ENCODE data around the gene NPHS1.
"Not testable (repeated sequence)": the region's sequence is repeated elsewhere in the genome, so short reads cannot be mapped to it uniquely, and the experiment has no call there.

The NPHS1 gene, protein sequence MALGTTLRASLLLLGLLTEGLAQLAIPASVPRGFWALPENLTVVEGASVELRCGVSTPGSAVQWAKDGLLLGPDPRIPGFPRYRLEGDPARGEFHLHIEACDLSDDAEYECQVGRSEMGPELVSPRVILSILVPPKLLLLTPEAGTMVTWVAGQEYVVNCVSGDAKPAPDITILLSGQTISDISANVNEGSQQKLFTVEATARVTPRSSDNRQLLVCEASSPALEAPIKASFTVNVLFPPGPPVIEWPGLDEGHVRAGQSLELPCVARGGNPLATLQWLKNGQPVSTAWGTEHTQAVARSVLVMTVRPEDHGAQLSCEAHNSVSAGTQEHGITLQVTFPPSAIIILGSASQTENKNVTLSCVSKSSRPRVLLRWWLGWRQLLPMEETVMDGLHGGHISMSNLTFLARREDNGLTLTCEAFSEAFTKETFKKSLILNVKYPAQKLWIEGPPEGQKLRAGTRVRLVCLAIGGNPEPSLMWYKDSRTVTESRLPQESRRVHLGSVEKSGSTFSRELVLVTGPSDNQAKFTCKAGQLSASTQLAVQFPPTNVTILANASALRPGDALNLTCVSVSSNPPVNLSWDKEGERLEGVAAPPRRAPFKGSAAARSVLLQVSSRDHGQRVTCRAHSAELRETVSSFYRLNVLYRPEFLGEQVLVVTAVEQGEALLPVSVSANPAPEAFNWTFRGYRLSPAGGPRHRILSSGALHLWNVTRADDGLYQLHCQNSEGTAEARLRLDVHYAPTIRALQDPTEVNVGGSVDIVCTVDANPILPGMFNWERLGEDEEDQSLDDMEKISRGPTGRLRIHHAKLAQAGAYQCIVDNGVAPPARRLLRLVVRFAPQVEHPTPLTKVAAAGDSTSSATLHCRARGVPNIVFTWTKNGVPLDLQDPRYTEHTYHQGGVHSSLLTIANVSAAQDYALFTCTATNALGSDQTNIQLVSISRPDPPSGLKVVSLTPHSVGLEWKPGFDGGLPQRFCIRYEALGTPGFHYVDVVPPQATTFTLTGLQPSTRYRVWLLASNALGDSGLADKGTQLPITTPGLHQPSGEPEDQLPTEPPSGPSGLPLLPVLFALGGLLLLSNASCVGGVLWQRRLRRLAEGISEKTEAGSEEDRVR (N-terminal part only)

DNA sequence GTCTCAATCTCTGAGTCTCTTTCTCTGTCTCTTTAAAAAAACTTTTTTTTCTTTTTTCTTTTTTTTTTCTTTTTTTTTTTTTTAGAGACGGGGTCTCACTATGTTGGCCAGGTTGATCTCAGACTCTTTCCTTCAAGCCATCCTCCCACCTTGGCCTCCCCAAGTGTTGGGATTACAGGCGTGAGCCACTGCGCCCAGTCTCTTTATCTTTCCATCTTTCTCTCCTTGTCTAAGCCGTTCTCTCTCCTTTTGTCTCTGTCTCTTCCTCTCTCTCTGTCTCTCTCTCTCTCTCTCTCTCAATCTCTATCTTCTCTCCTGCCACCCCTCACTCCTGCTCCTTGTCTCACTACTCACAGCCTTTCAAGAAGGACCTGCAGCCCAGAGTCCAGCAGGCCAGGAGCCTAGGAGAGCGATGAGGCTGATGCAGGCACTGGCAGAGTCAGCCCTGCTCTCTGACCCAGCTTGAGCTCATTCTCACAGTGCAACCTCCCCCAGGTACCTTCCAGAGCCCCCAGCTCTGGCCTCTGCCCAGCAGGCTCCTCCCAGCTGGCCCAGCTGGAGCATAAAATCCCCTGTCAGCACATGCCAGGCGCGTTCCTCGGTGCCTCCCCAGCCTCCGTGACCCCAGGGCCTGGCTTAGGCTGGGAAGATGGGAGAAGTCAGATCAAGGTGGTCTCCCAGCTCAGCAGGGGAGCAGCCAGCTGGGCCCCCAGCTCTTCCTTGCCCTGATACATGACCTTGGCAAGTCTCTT, at the start of gene NPHS1:
NPHS1 (minus strand) TSS at position 476 of the 752 bp plus-strand sequence. CDS start 667 bp downstream, outside the sequence.
- no peak for DNase-seq

DNA sequence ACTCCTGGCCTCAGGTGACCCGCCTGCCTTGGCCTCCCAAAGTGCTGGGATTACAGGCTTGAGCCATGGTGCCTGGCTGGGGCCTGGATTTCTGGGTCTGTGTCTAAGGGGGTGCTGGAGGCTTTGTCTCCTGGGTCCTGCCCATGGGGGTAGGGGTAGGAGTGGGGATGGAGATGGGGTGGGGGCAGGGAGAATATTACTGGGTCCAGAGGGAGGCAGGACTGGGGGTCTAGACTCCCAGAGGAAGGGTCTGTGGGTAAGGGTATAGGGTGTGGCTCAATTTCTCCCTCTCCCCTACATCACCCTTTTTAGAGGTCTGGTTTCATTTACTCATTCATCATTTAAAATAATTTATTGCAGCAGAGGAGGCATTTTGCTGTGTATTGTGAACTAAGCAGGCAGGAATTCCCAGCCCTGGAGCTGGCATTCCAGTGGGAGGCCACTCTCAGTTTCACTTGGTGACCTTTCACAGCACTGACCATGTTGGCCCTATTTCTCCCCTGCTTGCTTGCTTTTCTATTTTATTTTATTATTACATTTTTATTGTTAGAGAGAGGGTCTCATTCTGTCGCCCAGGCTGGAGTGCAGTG, 48.8 kb upstream of the NPHS1 start:
- no peak for DNase-seq

DNA sequence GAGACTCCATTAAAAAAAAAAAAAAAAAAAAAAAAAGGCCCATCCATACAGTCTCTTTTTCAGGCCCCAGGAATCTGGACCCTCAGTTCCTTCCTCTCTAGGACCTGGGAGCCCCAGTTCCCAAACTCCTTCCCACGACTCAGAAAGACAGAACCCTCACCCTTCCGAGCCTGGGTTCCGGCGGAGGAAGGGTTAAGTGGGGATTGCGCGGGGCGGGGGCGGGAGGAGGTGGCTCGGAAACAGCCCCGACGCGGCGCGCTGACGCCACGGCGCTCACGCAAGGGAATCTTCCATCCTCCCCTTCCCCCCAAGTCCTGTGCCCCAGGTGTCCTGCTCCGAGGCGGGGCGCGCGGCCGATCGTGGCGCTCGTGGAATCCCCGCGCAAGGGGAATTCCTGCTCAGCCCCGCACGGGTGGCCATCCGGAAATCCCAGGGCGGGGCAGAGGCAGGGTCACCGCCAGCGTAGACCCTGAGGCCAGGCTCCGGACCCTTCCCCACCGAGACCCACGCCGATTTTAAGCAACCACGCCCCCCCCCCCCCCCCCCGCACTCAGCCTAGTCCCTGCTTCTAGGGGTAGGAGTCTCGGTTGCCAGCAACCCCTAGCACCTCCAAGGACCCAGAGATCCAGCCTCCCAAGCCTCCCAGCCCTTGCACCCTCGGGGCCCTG, 47.4 kb upstream of the NPHS1 start:
- DNase-seq = peak; percentile 46 to 48

DNA sequence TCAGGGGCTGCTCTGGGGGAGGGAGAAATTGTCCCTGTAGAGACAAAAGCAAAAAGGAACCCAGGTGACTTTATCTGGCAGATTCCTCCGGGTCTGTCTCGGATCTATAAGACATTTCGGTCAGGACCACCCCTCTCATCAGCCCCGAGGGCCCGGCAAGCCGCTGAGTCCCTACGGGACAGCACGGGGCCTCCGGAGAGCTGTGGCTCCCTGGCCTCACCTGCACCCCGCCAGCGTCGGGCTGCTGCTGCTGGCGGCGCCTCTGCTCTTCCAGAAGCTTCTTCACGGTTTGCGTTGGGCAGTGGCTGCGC, 46.1 kb upstream of the NPHS1 start:
- no peak for DNase-seq

DNA sequence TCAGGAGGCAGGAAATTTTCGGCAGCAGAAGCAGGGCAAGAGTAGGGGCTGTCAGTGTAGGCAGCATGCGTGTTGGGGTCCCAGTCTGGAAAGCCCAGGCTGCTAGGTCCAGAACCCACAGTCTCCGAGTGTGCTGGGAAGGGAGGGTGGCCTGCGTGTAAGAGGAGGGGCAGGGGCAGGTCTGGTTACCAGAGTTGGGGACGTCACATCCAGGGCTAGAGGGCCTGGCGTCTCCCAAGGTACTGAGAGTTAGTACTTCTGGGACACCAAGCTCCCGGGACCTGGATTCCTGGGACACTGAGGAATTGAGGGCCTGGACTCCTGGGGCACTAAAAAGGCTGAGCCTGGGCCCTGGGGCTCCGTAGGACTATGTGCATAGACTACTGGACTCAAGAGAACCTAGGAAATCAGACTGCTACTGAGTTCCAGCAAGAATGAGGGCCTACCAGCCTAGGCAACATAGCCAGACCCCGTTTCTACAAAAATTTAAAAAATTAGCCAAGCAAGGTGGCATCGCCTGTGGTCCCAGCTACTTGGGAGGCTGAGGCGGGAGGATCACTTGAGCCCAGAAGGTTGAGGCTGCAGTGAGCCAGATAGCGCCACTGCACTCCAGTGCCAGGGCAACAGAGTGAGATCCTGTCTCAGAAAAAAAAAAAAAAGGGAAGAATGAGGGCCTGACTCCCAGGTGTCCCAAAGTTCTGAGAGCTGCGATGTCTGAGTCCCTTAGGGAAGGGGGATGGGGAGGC, 45.6 kb upstream of the NPHS1 start:
- DNase-seq = no peak

DNA sequence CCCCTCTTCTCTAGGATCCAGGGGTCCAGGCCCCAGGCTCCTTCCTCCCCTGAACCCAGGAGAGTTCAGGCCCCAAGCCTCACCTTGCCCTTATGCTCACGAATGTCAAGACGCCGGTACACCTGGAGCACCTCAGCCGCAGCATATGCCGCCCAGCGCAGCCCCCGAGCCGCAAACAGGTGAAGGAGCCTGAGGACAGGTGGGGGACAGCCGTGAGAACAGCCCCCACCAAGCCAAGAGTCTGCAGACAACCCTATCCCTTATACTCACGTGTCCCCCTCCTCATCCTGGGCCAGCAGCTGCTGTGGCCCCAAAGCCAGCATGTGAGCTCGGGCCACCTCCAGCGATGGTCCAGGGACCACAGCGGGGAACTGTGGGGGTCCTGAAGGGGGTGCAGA, 44.3 kb upstream of the NPHS1 start:
- no peak for DNase-seq

DNA sequence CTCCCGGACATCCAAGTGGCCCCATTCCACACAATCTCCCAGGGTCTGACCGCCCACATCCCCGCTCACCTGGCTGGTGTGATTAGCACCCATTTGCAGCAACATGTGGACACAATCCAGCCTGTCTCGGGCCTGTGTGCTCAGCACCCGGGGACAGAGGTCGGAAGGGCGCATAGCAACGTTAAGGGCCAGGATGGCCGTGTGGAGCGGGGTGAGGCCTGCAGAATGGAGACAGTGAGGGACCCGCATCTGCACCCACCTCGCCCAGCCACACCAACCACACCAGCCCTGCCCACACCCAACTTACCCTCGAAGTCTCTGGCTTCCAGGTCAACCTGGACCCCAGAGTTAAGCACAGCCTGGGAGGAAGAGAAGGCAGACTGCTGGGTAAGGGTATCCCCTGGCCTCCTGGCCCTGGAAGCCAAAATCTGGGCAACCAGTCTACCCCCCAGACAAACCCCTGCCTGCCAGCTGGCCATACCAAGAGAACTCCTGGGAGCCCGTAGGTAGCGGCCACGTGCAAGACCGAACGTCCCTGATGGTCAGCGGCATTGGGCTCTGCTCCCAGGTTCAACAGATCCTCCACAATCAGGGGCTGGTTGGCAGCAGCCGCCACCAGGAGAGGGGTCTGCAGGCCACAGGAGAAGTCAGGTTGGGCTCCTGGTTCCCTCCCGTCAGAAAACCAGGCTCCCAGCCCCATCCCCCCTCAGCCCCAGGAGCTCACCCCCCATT, 43.8 kb upstream of the NPHS1 start:
- DNase-seq = no peak

DNA sequence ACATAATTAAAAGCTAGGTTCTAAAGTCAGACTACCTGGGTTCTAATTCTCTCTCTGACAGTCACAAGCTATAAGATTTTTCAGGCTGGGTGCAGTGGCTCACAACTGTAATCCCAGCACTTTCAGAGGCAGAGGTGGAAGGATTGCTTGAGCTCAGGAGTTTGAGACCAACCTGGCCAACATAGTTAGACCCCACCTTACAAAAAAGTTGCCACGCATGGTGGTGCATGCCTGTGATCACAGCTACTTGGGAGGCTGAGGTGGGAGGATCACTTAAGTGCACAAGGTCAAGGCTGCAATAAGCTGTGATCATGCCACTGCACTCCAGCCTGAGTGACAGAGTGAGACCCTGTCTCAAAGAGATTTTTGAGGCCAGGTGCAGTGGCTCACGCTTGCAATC, 42.0 kb upstream of the NPHS1 start:
- DNase-seq = no peak

DNA sequence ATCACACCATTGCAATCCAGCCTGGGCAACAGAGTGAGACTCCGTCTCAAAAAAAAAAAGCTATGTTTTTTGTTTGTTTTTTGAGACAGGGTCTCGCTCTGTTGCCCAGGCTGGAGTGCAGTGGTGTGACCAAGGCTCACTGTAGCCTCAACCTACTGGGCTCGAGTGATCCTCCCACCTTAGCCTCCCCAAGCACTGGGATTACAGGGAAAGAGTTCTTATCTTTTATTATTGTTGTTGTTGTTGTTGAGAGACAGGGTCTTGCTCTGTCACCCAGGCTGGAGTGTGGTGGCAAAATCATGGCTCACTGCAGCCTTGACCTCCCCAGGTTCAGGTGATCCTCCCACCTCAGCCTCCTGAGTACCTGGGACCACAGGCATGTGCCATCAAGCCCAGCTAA, 39.5 kb upstream of the NPHS1 start:
- DNase-seq = not testable (repeated sequence)

DNA sequence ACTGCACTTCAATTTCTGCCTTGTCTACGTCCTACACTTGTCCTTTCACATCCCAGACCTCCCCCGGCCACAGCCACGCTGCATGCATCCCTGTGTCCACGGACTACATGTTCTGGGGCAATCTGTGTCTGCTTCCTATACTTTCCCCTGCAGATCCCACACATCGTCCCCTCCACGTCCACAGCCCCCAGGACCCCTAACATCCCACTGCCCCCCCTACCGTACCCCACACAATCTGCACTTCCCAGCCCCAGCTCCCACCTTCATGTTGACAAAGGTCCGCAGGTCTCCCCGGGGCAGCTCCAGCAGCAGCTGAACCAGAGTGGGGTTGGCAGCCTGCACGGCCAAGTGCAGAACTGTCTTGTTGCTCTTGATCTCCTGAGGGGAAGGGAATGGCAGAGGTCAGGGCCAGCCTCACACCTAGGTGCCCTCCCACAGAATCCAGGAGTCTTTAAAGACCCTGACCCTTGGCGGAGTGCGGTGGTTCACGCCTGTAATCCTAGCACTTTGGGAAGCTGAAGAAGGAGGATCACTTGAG, 37.9 kb upstream of the NPHS1 start:
- DNase-seq = no peak

DNA sequence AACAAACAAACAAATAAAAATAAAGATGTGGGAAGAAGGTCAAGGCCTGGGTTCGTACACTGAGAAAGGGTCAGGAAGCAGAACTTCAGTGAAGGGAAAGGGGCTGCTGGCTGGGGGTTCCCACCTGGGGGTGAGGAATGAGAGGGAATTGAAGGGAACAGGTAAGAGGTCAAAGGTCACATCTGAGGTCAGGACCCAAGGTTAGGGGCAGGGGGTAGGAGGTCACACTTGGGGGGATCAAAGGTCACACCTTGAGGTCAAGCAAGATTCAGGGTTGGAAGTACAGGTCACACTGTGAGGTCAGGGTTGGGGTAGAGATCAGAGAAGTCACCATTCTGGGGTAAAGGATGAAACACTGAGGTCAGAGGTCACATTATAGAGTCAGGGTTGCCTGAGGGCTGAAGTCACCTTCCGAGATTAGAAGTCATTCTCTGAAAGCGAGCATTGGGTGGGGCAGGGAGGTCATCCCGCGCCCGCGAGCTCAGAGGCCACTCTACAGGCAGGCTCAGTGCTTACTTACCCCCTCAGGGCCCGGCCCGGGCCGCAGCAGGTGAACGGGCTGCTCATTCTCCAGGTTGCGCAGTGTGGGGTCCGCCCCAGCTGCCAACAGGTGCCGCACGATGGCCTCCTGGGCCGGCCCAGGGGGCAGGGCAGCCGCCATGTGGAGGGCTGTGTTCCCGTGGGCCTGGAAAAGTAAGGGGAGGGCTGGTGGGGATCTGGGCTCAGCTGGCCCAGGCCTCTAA, 37.2 kb upstream of the NPHS1 start:
- DNase-seq = no peak

DNA sequence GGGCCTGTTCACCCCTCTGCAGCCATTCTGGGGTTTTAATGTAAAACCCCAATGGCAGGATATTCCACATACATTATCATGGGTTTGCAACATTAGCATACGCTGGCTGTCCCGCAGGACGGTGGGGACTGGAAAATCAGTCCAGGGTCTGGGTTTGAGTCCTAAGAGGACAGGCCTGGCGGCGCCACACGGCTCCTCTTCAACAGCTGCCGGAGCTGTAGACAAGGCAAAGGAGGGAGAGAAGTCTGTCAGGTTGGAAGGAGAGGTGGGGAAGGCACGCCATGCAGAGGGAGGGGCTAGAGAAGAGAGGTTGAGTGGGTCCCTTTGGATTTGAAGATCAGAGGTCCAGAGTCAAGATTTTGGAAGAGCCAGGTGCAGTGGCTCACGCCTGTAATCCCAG, 36.1 kb upstream of the NPHS1 start:
- DNase-seq = no peak

DNA sequence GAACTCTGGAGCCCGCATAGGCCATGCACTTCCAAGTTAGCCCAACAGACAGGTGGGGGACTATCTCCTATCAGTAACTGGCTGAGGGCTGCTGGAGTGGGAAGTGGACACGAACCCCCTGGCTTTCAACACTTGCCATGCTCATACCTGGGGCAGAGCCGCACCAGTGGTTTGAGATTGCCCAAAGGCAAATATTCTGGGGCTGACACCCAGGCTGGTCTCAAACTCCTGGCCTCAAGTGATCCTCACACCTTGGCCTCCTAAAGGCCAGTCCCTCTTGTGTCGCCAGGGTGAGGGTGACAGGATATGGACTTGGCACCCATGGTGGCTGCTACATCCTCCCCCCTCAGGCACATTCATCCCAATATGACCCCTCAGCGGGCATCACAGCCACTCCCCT, 34.9 kb upstream of the NPHS1 start:
- no peak for DNase-seq

DNA sequence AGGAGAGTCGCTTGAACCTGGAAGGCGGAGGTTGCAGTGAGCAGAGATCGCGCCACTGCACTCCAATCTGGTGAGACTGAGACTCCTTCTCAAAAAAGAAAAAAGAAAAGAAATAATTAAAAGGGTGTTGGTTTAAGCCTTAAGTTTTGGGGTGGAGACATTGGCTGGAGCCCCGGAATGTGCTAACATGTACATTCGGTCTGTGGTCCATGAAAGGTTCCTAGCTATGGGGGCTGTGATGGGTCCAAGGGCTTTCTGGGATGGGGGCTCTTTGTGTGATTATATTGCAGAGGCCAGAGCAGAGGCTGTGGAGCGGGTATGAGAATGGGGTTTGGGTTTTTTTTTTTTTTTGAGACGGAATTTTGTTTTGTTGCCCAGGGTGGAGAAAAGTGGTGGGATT, 33.6 kb upstream of the NPHS1 start:
- DNase-seq = no peak

DNA sequence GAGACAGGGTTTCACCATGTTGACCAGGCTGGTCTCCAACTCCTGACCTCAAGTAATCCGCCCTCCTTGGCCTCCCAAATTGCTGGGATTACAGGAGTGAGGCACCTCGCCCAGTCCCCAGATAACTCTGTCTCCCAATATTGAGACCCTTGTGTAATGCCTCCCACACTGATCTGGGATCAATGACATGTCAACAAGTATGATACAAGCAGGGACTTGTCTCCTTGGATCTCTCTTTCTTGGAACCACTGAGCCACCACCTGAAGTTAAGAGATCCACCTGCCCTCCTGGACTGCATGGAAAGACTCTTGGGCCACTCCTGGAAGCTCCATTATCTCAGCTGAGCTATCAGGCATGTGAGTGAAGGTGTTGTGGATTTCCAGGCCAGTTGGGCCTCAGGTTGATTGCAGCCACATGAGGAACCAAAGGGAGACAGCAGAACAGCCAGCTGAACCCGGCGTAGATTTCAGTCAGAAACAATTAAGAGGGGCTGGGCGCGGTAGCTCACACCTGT, 33.0 kb upstream of the NPHS1 start:
- no peak for DNase-seq

DNA sequence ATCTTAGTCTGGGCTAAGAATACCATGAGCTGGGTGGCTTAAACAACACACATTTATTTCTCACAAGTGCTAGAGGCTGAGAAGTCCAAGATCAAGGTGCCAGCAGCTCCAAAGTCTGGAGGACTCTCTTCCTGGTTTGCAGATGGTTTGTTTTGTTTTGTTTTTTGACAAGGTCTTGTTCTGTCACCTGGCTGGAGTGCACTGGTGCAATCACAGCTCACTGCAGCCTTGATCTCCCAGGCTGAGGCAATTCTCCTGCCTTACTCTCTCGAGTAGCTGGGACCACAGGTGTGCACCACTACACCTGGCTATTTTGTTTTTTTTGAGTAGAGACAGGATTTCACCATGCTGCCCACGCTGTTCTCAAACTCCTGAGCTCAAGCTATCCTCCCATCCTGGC, 31.6 kb upstream of the NPHS1 start:
- DNase-seq = no peak

DNA sequence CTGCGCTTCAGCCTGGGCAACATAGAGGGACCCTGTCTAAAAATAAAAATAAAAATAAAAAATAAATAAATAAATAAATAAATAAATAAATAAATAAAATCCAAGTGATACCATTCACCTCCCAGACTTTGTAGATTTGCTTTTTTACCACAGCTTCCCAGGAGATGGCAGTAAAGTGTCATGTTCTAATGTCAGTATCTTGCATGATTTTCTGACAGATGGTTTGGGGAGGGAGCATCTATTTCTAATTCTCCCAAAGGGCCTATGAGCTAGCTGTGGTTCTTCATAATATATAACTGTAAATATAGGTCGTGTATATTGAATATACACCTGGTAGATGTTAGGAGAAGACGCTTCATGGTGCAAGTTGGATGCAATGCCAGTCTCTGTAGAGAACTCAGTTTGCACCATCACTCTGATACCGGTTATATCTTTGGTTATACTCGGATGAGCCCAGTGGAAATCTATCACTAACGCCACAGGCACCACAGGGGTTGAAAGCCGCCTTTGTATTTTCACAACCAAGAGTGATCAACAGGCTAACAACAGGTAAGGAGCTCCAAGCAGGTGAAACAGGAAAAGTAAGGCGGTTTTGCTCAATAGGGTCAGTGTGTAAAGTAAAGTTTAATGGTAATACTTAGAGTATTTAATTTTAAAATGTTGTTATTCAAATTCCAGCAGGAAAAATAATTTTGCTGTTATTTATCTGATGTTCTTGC, 30.0 kb upstream of the NPHS1 start:
- peak; percentile 17 to 83 for DNase-seq

DNA sequence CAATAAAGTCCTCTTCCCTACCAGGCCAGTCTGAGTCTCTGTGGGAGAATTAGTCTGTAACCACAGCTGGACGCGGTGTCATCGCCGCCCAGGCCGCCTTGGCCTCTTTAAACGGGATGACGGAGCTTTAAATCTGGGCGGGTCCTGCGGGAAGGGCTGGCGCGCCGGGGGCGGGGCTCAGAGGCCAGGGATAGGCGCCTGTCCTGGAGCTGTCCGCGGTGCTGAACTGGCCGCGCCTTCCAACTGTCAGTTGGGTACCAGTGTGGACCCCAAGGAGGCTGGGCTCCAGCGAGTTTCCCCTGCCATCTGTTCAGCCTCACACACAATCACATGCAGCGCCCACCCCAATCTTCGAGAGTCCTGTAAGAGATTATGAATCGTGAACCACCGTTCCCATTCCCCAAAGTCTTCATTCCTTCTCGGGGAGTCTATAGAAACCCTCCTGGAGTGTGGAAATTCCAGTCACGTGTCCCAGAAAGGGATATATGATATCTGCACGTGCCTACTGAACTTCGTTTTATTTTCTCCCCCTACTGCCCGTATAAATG, 27.5 kb upstream of the NPHS1 start:
- peak; percentile 45 to 81 for DNase-seq
